Hepatocyte (in vitro differentiated cells): ENCODE results near the gene CRLF2. TPM values are rescaled to one million over a fixed set of nuclear protein-coding genes. Genes with fewer than 3 reads are reported as not detected.
"Not testable (repeated sequence)": the region's sequence is repeated elsewhere in the genome, so short reads cannot be mapped to it uniquely, and the experiment has no call there.

Source experiments
- DNase-seq: peaks from one replicate; pipeline ENCODE4 v3.0.0-alpha.2; 2016; ENCODE audit warnings: low spot score
- H2AFZ ChIP-seq: fragments of 200-600 bp; sonication (generic); 2 replicates; pipeline ENCODE4 v1.6.0; 2016; ENCODE audit warnings: antibody characterized with exemption, mild to moderate bottlenecking
- H3K27ac ChIP-seq: fragments of 200-600 bp; sonication (generic); 2 replicates; pipeline ENCODE4 v1.5.1; 2016; ENCODE audit warnings: mild to moderate bottlenecking
- H3K27me3 ChIP-seq: fragments of 200-600 bp; sonication (generic); 2 replicates; pipeline ENCODE4 v1.6.1; 2016
- H3K36me3 ChIP-seq: fragments of 200-600 bp; sonication (generic); replicated peaks from 2 replicates; pipeline ENCODE4 v1.5.1; 2016; ENCODE audit warnings: low read depth; ENCODE audit not compliant: insufficient read depth
- H3K4me1 ChIP-seq: fragments of 200-600 bp; sonication (generic); 2 replicates; pipeline ENCODE4 v1.5.1; 2016; ENCODE audit warnings: mild to moderate bottlenecking, moderate library complexity; ENCODE audit not compliant: insufficient read depth
- H3K4me2 ChIP-seq: fragments of 200-600 bp; sonication (generic); 2 replicates; pipeline ENCODE4 v1.6.0; 2016
- H3K4me3 ChIP-seq: fragments of 200-600 bp; sonication (generic); 2 replicates; pipeline ENCODE4 v1.5.1; 2016; ENCODE audit warnings: mild to moderate bottlenecking
- H3K79me2 ChIP-seq: fragments of 200-600 bp; sonication (generic); 2 replicates; pipeline ENCODE4 v1.6.0; 2017; ENCODE audit warnings: mild to moderate bottlenecking
- H3K9me2 ChIP-seq: fragments of 200-600 bp; sonication (generic); replicated peaks from 2 replicates; pipeline ENCODE4 v1.6.0; 2017; ENCODE audit warnings: mild to moderate bottlenecking; ENCODE audit not compliant: insufficient read depth
- H3K9me3 ChIP-seq: fragments of 200-600 bp; sonication (generic); 2 replicates; pipeline ENCODE4 v1.5.1; 2016; ENCODE audit warnings: low read depth, mild to moderate bottlenecking
- H4K20me1 ChIP-seq: fragments of 200-600 bp; sonication (generic); 2 replicates; pipeline ENCODE4 v1.6.0; 2016; ENCODE audit warnings: mild to moderate bottlenecking; ENCODE audit not compliant: insufficient read depth, poor library complexity, severe bottlenecking
- EZH2 ChIP-seq: fragments of 200-600 bp; sonication (generic); IDR thresholded peaks from 2 replicates; pipeline ENCODE4 v1.6.1; 2016; ENCODE audit warnings: antibody characterized with exemption, mild to moderate bottlenecking, borderline replicate concordance
- EZH2phosphoT487 ChIP-seq: fragments of 200-600 bp; sonication (generic); IDR thresholded peaks from one replicate; pipeline ENCODE4 v1.6.1; 2018; ENCODE audit warnings: antibody characterized with exemption, mild to moderate bottlenecking, low read depth, moderate library complexity; ENCODE audit not compliant: unreplicated experiment, severe bottlenecking
- WGBS: methylation state at CpG from one replicate; pipeline ENCODE4 v1.1.6; 2016; ENCODE audit warnings: low lambda C conversion rate; ENCODE audit errors: missing lambda C conversion rate; 5-methylcytosine and 5-hydroxymethylcytosine counted together
- polyA plus RNA-seq: library from polyadenylated mRNA; unstranded; fragments of >200 nt; fragmentation: Nextera tagmentation; extraction: Ambion mirVana; gene quantifications from 2 replicates; pipeline ENCODE4 v1.2.1, GENCODE V29; 2016
- total RNA-seq: library from RNA; depleted of rRNA; stranded (reverse); fragments of >200 nt; gene quantifications from 2 replicates; pipeline ENCODE4 v1.2.3, GENCODE V29; 2014
- TF ChIP-seq, protein P1 (sequence below): fragments of 200-600 bp; sonication (generic); IDR thresholded peaks from 2 replicates; pipeline ENCODE4 v1.5.1; 2016; ENCODE audit warnings: antibody characterized with exemption, mild to moderate bottlenecking; ENCODE audit not compliant: poor library complexity

Gene CRLF2, protein sequence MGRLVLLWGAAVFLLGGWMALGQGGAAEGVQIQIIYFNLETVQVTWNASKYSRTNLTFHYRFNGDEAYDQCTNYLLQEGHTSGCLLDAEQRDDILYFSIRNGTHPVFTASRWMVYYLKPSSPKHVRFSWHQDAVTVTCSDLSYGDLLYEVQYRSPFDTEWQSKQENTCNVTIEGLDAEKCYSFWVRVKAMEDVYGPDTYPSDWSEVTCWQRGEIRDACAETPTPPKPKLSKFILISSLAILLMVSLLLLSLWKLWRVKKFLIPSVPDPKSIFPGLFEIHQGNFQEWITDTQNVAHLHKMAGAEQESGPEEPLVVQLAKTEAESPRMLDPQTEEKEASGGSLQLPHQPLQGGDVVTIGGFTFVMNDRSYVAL
- total RNA-seq (not detected in 2 replicates), polyA plus RNA-seq (not detected in 2 replicates)

DNA sequence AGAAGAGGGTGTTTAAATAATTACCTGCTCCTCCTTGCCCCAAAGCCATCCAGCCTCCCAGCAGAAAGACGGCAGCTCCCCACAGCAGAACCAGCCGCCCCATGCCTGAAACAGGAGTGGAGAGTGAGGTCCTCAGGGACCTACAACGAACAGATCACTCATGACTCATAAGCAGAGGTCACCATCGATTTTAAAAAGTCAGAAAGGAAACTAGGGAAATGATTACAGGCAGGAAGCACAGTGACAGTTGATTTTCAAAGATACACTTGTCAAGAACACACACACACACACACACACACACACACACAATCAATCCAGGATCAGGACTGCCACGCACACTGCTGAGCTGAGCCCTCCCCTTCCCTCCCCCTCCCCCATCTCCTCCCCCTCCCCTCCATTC is at the start of gene CRLF2:
Gene CRLF2, minus strand, starts transcription at position 118 of the 400 bp plus-strand sequence. Its CDS starts 15 bp downstream, at position 103.
- H3K4me1 ChIP-seq = no peaks in the 10 kb centered on the region
- H2AFZ ChIP-seq = no peak within 1 kb of the TSS
- H3K4me3 ChIP-seq = no peak within 1 kb of the TSS
- no peaks in the 10 kb centered on the region for H3K9me2 ChIP-seq
- no peaks in the 10 kb centered on the region for H4K20me1 ChIP-seq
- H3K27ac ChIP-seq = no peak within 1 kb of the TSS
- H3K79me2 ChIP-seq = no peaks in the 10 kb centered on the region
- H3K27me3 ChIP-seq = no peaks in the 10 kb centered on the region
- DNase-seq = no peak
- no peaks in the 10 kb centered on the region for H3K36me3 ChIP-seq
- H3K4me2 ChIP-seq = no peak within 1 kb of the TSS
- 41% methylated on average over 4 of the region's 5 CpGs for WGBS
- no peak for TF ChIP-seq EZH2phosphoT487
- TF ChIP-seq EZH2 = no peak
- TF ChIP-seq, protein P1, sequence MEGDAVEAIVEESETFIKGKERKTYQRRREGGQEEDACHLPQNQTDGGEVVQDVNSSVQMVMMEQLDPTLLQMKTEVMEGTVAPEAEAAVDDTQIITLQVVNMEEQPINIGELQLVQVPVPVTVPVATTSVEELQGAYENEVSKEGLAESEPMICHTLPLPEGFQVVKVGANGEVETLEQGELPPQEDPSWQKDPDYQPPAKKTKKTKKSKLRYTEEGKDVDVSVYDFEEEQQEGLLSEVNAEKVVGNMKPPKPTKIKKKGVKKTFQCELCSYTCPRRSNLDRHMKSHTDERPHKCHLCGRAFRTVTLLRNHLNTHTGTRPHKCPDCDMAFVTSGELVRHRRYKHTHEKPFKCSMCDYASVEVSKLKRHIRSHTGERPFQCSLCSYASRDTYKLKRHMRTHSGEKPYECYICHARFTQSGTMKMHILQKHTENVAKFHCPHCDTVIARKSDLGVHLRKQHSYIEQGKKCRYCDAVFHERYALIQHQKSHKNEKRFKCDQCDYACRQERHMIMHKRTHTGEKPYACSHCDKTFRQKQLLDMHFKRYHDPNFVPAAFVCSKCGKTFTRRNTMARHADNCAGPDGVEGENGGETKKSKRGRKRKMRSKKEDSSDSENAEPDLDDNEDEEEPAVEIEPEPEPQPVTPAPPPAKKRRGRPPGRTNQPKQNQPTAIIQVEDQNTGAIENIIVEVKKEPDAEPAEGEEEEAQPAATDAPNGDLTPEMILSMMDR = no peak
- no peaks in the 10 kb centered on the region for H3K9me3 ChIP-seq

DNA sequence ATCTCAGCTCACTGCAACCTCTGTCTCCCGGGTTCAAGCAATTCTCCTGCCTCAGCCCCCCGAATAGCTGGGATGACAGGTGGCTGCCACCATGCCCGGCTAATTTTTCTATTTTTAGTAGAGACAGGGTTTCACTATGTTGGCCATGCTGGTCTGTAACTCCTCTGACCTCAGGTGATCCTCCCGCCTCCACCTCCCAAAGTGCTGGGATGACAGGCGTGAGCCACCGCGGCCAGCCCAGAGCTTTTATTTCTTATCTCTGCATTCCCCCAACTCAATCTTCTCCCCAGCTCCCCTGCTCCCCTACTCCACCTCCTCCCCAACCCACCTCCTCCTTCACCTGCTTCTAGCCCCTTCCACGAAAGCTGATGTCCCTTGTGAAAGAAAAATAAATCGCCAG is 49.3 kb upstream of the CRLF2 start:
- not testable (repeated sequence) for H3K9me3 ChIP-seq, H3K4me2 ChIP-seq, H3K27ac ChIP-seq, H3K4me1 ChIP-seq, H3K9me2 ChIP-seq, H3K36me3 ChIP-seq, H3K27me3 ChIP-seq, H4K20me1 ChIP-seq, H3K79me2 ChIP-seq, H2AFZ ChIP-seq, DNase-seq, H3K4me3 ChIP-seq
- WGBS = 83% methylated on average over 6 of the region's 9 CpGs

DNA sequence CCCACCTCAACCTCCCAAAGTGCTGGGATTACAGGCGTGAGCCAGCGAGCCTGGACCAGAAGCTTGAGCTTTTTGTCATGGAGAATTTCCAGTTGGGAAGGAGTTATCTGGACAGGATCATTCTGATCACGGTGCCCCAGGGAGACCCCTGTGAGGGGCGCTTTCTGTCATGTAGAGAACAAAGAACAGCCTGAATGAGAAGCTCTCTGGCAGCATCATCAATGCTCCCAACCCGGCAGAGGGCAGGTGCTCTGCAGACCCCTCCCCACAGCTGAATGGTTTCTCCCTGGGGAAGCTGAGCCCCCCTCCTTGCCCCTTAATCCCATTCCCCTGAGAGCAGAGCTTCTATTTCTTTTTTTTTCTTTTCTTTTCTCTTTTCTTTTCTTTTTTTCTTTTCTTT is 48.8 kb upstream of the CRLF2 start:
- H3K9me2 ChIP-seq = no peaks in the 10 kb centered on the region
- H4K20me1 ChIP-seq = no peaks in the 10 kb centered on the region
- no peak overlapping the region for H3K4me3 ChIP-seq
- TF ChIP-seq EZH2phosphoT487 = no peak
- TF ChIP-seq, protein P1 = no peak
- no peak for TF ChIP-seq EZH2
- no peak overlapping the region for H3K4me2 ChIP-seq
- H3K9me3 ChIP-seq = no peaks in the 10 kb centered on the region
- no peak for DNase-seq
- no peak overlapping the region for H3K27ac ChIP-seq
- no peaks in the 10 kb centered on the region for H3K36me3 ChIP-seq
- 44% methylated on average over 5 of the region's 5 CpGs for WGBS
- H3K27me3 ChIP-seq = no peaks in the 10 kb centered on the region
- no peaks in the 10 kb centered on the region for H3K4me1 ChIP-seq
- H2AFZ ChIP-seq = no peak overlapping the region
- no peaks in the 10 kb centered on the region for H3K79me2 ChIP-seq

DNA sequence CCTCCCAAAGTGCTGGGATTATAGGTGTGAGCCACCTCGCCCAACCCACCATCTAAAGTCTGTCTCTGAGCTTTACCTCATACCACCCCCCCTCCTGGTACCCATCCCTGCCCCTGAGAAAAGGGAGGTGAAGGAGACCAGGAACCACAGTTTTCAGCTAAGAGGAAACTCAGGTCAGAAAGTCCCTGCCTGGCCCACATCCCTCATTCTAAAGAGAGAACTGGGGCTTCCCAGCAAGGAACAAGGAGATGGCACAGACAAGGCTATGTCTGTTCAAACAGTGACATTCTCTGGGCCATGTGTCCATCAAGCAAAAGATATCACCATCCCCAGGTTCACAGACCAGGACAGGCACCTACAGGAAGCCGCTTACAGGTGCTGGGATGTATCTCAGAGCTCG is 40.4 kb upstream of the CRLF2 start:
- H3K9me3 ChIP-seq = no peaks in the 10 kb centered on the region
- DNase-seq = no peak
- WGBS = 96% methylated on average over 3 of the region's 3 CpGs

More for the DNA sequence above, 40.4 kb upstream of the CRLF2 start:
- H3K27ac ChIP-seq = no peak overlapping the region
- no peaks in the 10 kb centered on the region for H3K9me2 ChIP-seq
- no peak overlapping the region for H3K4me2 ChIP-seq
- H2AFZ ChIP-seq = no peak overlapping the region
- no peaks in the 10 kb centered on the region for H4K20me1 ChIP-seq
- H3K4me1 ChIP-seq = peaks cover 13% of the 10 kb centered on the region
- TF ChIP-seq EZH2phosphoT487 (no peak), EZH2 (no peak)
- TF ChIP-seq, protein P1 = no peak
- H3K27me3 ChIP-seq = peaks cover 3% of the 10 kb centered on the region
- H3K79me2 ChIP-seq = no peaks in the 10 kb centered on the region
- H3K36me3 ChIP-seq = no peaks in the 10 kb centered on the region
- no peak overlapping the region for H3K4me3 ChIP-seq
